Endometrium (tissue), 2 donors: ENCODE data around the gene CDR2L.
"Not testable (repeated sequence)": the region's sequence is repeated elsewhere in the genome, so short reads cannot be mapped to it uniquely, and the experiment has no call there.

Experiments used
- FAIRE-seq: peaks from 2 replicates; lab custom pipeline; 2012; peaks lifted over from hg19 to GRCh38; lab: Jason Lieb, UNC
- donor health status: control.
- donor health status: control.

CDR2L gene

DNA sequence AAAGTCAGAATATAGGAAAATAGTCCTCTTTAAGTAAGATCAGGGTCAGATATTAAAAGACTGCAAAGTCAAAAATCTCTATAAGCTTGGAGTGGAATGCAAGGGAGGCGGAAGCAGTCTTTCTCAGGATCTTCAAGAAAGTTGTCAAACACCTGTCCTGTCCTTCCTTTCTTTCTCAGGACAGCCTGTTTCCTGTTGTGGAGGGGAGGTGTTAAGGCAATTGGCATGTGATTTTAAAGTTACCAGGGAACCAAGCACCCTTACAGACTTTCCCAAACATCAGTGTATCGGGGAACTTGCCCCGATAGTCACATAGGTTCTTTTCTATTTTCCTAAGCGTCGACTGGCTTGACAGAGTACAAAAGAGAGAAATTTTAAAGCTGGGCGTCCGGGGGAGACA lies 57.3 kb downstream of the CDR2L start:
- no peak for FAIRE-seq

DNA sequence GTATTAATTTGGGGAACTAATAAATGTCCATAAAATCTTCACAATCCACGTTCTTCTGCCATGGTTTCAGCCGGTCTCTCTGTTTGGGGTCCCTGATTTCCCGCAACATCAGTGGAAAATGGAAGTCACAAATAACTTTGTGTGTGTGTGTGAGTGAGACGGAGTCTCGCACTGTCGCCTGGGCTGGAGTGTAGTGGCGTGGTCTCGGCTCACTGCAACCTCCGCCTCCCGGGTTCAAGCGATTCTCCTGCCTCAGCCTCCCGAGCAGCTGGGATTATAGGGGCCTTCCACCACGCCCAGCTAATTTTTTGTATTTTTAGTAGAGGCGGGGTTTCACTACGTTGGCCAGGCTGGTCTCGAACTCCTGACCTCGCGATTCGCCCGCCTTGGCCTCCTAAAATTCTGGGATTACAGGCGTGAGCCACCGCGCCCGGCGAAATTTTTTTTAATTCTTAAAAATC lies 58.5 kb downstream of the CDR2L start:
- FAIRE-seq = not testable (repeated sequence)

- FAIRE-seq = peak; percentile 15
Measured at GRCh38 chr17:75046407-75047289, 59.2 kb downstream of the CDR2L start, which contains the start of the genes ATP5PD and KCTD2. Gene ATP5PD (minus strand): TSS chr17:75046969. CDS start chr17:75042650, 4,319 bp downstream. Gene KCTD2 (plus strand): TSS chr17:75047225. CDS start chr17:75047251, 26 bp downstream.

GRCh38 chr17:75047398-75048098 lies 60.1 kb downstream of the CDR2L start:
- FAIRE-seq = no peak

DNA sequence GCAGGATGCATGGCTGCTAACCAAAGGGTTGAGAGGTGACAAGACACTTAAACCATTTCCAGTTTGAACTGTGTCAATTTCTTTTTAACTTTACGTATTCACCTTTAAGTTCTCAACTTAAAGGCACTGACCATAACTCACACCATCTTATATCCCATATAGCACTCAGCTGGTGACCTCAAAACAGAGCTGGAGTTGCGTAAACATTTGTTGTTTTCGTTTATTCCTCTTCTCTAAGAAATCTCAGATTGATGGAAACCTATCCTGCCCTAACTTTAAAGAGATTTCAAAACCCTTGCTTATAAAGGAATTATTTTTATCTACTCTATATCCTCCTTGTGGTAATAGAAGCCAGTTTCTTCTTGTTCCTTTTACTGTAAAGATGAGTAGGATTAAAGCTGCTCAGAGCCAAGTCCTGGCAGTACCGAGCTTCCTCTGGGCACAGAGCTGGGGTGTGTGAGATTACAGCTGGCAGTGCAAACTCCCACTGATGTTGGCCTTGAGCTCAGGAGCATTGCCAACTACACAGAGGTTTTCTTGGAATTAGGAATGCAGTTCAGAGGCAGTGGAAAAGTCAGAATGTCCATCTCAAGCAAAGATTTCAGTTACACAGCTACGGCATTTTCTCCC lies 60.9 kb downstream of the CDR2L start:
- FAIRE-seq = no peak

GRCh38 chr17:75049057-75049456 lies 61.6 kb downstream of the CDR2L start:
- FAIRE-seq = no peak

GRCh38 chr17:75049706-75050105 lies 62.3 kb downstream of the CDR2L start:
- no peak for FAIRE-seq

DNA sequence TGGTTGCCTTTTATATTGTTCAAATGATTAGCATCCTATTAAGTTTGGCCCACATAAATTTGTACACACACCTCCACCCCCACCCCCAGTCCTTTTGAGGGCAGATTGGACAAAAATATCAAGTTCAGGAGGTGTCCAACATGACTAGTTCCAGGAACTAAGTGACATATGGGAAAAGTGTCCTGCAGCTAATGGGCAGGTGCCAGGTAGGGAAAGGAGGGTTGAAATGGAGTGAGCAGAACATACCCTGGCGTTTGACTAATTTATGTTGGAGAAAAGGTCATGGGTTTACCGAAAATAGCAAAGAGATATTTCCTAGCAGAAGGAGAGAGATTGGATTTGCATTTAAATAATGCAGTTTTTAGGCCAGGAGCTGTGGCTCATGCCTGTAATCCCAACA lies 64.5 kb downstream of the CDR2L start:
- no peak for FAIRE-seq
